ENCODE results near the gene SALL4.

Gene SALL4

DNA sequence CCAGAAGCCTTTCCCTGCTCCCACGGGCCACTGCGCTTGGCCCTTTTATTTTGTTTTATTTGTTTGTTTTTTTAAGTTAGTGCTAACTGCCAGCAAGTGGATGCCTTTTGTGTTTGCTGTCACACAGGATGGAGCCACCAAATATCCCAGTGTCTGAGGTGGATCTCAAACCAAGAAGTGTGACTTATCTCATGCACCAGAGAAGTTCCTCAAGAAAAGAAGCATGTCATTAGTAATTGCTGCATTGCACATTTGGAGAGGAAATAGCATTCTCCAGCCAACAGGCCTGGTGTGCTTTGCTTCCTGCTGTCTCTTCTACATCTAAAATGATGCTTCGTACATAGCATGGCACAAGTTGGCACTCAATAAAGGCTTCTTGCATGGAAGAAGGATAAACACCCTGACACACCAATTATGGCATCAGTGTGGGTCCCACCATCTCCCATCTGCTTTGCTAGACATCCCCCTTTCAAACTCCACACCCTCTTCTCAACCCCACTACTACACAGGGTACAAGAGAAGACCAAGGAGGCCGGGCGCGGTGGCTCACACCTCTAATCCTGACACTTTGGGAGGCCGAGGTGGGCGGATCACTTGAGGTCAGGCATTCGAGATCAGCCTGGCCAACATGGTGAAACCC, 32.2 kb downstream of the SALL4 start:
- Histone ChIP-seq H3K4me3 (replicated peaks; ENCODE audit: insufficient read depth, low read length) (no peak overlapping the region), H3K27me3 (ENCODE audit: insufficient read depth, poor library complexity, severe bottlenecking) (peaks cover 35% of the 10 kb centered on the region), H3K27ac (replicated peaks) (no peak overlapping the region)
- DNase-seq (ENCODE audit: low read depth in 1 of 2, low spot score in 1 of 2) = no peak
- TF ChIP-seq SPI1 (IDR thresholded peaks at IDR 0.05; ENCODE audit: borderline replicate concordance, low read depth) (no peak), POLR2AphosphoS5 (IDR thresholded peaks at IDR 0.05; ENCODE audit: low read depth) (no peak), CTCF (IDR thresholded peaks at IDR 0.05; ENCODE audit: insufficient read depth, low read length) (no peak), GABPA (IDR thresholded peaks at IDR 0.05; ENCODE audit: low read depth) (no peak)
- TF ChIP-seq, protein P1, sequence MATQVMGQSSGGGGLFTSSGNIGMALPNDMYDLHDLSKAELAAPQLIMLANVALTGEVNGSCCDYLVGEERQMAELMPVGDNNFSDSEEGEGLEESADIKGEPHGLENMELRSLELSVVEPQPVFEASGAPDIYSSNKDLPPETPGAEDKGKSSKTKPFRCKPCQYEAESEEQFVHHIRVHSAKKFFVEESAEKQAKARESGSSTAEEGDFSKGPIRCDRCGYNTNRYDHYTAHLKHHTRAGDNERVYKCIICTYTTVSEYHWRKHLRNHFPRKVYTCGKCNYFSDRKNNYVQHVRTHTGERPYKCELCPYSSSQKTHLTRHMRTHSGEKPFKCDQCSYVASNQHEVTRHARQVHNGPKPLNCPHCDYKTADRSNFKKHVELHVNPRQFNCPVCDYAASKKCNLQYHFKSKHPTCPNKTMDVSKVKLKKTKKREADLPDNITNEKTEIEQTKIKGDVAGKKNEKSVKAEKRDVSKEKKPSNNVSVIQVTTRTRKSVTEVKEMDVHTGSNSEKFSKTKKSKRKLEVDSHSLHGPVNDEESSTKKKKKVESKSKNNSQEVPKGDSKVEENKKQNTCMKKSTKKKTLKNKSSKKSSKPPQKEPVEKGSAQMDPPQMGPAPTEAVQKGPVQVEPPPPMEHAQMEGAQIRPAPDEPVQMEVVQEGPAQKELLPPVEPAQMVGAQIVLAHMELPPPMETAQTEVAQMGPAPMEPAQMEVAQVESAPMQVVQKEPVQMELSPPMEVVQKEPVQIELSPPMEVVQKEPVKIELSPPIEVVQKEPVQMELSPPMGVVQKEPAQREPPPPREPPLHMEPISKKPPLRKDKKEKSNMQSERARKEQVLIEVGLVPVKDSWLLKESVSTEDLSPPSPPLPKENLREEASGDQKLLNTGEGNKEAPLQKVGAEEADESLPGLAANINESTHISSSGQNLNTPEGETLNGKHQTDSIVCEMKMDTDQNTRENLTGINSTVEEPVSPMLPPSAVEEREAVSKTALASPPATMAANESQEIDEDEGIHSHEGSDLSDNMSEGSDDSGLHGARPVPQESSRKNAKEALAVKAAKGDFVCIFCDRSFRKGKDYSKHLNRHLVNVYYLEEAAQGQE (IDR thresholded peaks at IDR 0.05; ENCODE audit: insufficient replicate concordance, low read depth) = no peak

DNA sequence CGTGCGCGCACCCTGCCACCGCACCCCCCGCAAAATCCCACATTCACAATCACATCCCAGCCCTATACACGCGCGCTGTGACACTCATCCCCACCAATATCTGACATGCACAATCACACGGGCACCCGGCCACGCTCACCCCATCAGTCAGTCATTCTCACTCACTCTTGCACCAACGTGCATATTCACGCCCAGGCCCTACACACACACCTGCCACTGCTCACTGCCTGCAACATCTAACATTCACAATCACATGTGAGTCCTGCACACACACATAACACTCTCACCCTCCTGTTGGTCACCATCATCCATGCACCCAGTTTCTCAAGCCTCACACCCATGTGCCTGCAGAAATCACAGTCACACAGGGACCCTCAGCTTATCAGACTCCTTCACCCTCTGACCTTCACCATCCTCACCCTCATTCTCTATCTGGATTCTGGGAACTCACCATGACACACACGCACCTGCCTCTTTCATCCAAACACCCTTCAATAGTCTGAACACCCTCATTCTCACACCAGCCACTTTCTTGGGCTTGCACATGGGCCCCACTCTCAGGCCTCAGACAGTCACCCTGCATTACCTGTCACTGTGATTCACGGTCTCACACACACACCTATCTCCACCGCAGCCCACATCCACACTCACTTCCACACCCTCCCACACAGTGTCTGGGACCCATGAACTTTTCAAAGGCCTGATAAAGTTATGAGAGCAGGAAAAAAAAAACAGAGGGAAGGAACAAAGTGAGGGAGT, 33.4 kb downstream of the SALL4 start:
- H3K27me3 ChIP-seq (ENCODE audit: insufficient read depth, poor library complexity, severe bottlenecking) = peaks cover 35% of the 10 kb centered on the region
- TF ChIP-seq GABPA (IDR thresholded peaks at IDR 0.05; ENCODE audit: low read depth) (no peak), SPI1 (IDR thresholded peaks at IDR 0.05; ENCODE audit: borderline replicate concordance, low read depth) (no peak), POLR2AphosphoS5 (IDR thresholded peaks at IDR 0.05; ENCODE audit: low read depth) (no peak), CTCF (IDR thresholded peaks at IDR 0.05; ENCODE audit: insufficient read depth, low read length) (no peak)
- TF ChIP-seq, protein P1 (IDR thresholded peaks at IDR 0.05; ENCODE audit: insufficient replicate concordance, low read depth) = no peak
- no peak overlapping the region for H3K27ac ChIP-seq (replicated peaks)
- H3K4me3 ChIP-seq (replicated peaks; ENCODE audit: insufficient read depth, low read length) = no peak overlapping the region
- DNase-seq (ENCODE audit: low read depth in 1 of 2, low spot score in 1 of 2) = no peak

DNA sequence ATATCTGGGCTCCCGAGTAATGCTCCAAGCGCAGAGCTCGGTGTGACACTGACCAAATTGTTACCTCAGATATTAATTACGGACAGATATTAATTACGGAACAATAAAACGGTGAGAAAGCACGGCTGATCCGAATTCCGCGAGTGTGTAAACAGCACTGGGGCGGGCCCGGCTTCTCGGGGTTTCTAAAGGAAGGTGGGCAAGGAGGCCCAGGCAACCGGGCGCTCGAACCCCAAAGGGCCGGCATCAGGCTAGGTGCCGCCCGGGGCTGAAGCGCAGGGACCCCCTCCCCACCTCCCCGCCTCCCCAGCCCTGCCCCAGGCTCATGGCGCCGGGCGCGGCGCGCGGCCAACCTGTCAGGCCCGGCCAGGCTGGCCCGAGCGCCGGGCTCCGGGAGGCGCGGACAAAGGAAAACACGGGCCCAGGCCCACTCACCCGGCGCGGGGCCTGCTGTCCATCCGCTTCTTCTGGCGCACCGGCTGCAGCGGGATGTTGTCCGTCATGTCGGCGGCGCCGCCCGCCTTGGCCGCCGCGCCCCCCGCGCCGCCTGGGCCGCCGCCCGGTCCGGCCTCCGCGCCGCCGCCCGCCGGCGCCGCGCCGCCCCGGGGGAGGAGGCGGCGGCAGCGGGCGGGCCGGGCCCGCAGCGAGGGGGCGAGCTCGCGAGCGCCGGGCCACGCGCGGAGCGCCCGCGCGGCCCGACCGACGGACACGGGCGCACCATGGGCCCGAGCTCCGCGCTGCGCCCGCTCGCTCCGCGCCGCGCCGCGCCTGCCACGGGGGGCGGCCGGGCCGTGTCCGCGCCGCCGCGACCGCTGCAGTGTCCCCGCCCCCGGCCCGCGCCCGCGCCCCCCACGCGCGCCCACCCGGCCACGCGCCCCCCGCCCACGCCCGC, 34.2 kb downstream of the SALL4 start, which contains the start of gene ATP9A:
Gene ATP9A, minus strand, starts transcription at position 524 of the 892 bp plus-strand sequence. Its CDS starts 21 bp downstream, at position 503.
- peaks cover 35% of the 10 kb centered on the region for H3K27me3 ChIP-seq (ENCODE audit: insufficient read depth, poor library complexity, severe bottlenecking)
- no peak for TF ChIP-seq CTCF (IDR thresholded peaks at IDR 0.05; ENCODE audit: insufficient read depth, low read length)
- no peak within 1 kb of the TSS for H3K27ac ChIP-seq (replicated peaks)
- no peak for DNase-seq (ENCODE audit: low read depth in 1 of 2, low spot score in 1 of 2)
- H3K4me3 ChIP-seq (replicated peaks; ENCODE audit: insufficient read depth, low read length) = no peak within 1 kb of the TSS

Data from HL-60 (cell line).